ENCODE data around the gene TBC1D8.

- no peak for TF ChIP-seq POLR2A (IDR thresholded peaks at IDR 0.05)
- TF ChIP-seq, protein P1, sequence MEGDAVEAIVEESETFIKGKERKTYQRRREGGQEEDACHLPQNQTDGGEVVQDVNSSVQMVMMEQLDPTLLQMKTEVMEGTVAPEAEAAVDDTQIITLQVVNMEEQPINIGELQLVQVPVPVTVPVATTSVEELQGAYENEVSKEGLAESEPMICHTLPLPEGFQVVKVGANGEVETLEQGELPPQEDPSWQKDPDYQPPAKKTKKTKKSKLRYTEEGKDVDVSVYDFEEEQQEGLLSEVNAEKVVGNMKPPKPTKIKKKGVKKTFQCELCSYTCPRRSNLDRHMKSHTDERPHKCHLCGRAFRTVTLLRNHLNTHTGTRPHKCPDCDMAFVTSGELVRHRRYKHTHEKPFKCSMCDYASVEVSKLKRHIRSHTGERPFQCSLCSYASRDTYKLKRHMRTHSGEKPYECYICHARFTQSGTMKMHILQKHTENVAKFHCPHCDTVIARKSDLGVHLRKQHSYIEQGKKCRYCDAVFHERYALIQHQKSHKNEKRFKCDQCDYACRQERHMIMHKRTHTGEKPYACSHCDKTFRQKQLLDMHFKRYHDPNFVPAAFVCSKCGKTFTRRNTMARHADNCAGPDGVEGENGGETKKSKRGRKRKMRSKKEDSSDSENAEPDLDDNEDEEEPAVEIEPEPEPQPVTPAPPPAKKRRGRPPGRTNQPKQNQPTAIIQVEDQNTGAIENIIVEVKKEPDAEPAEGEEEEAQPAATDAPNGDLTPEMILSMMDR (IDR thresholded peaks at IDR 0.05): no peak
Measured at GRCh38 chr2:100988630-100989417, 162.4 kb downstream of the TBC1D8 start.
